GM12864 (cell line): Measurements from ENCODE around the gene NBAS.
"Not testable (repeated sequence)": the region's sequence is repeated elsewhere in the genome, so short reads cannot be mapped to it uniquely, and the experiment has no call there.

ENCODE experiments used
- DNase-seq: peaks from one replicate; pipeline ENCODE4 v3.0.0-alpha.2; 2011; ENCODE audit warnings: low read depth
- H3K4me3 ChIP-seq: 2 replicates; pipeline ENCODE4 v1.5.1; 2011; ENCODE audit warnings: mild to moderate bottlenecking, low read depth, low read length, control low read depth
- TF ChIP-seq, protein P1 (sequence below): IDR thresholded peaks from 2 replicates; pipeline ENCODE4 v1.5.1; 2011; ENCODE audit warnings: low read depth, mild to moderate bottlenecking, moderate library complexity, low read length, control low read depth, inconsistent platforms; ENCODE audit errors: missing control alignments

The NBAS gene

DNA sequence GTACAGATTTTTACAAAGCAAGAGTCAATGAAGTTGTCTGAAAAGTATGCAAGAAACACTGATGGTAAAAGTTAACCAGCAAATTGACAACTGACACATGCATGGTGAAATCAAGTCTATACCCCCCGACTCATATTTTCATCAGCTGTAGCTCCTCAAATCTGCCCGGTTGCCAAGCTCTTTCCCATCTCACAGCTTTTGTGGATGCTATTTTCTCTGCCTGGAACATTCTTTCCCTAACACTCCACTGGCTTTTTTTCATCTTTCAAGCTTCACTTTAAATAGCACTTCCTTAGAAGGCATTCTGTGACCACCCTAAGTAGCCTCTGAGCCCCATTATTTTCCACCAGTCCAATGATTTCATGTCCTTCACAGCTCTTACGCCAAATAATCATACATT, 18.1 kb downstream of the NBAS start:
- TF ChIP-seq, protein P1, sequence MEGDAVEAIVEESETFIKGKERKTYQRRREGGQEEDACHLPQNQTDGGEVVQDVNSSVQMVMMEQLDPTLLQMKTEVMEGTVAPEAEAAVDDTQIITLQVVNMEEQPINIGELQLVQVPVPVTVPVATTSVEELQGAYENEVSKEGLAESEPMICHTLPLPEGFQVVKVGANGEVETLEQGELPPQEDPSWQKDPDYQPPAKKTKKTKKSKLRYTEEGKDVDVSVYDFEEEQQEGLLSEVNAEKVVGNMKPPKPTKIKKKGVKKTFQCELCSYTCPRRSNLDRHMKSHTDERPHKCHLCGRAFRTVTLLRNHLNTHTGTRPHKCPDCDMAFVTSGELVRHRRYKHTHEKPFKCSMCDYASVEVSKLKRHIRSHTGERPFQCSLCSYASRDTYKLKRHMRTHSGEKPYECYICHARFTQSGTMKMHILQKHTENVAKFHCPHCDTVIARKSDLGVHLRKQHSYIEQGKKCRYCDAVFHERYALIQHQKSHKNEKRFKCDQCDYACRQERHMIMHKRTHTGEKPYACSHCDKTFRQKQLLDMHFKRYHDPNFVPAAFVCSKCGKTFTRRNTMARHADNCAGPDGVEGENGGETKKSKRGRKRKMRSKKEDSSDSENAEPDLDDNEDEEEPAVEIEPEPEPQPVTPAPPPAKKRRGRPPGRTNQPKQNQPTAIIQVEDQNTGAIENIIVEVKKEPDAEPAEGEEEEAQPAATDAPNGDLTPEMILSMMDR: no peak
- no peak for DNase-seq
- H3K4me3 ChIP-seq: no peak overlapping the region

DNA sequence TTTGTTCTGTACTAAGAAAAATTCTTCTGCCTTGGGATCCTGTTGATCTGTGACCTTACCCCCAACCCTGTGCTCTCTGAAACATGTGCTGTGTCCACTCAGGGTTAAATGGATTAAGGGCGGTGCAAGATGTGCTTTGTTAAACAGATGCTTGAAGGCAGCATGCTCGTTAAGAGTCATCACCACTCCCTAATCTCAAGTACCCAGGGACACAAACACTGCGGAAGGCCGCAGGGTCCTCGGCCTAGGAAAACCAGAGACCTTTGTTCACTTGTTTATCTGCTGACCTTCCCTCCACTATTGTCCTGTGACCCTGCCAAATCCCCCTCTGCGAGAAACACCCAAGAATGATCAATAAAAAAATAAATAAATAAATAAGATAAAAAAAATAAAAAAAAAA, 18.9 kb downstream of the NBAS start:
- H3K4me3 ChIP-seq, DNase-seq: not testable (repeated sequence)

DNA sequence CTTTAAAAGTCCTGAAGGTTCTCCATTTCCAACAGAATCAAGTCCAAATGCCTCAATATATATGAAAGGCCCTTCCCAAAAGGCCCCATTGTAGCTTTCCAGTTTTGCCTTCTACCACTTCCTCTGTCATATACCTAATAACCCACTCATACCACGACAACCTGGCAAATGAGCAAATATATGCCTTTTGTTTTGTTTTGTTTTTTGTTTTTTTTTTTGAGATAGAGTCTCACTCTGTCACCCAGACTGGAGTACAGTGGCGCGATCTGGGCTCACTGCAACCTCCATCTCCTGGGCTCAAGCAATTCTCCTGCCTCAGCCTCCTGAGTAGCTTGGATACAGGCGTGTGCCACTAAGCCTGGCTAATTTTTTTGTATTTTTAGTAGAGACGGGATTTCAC, 20.6 kb downstream of the NBAS start:
- H3K4me3 ChIP-seq, DNase-seq: not testable (repeated sequence)

DNA sequence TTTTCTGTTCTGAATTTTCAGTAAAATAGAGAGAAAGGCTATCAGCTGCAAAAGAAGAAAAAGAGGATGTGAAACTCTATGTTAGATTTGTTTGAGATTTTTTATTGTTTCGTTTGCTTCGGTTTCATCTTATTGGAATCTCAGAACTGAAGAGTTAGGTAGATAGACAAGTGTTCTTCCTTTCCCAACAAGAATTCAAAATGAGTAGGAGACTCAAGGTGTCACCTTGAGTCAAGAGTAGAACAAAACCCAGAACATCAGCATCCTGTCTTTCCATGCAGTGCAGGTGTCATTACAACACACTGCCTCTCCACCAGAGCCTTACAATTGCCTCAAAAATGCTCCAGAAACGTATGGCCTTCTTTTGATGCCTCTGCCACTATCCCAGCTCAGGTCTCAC, 21.1 kb downstream of the NBAS start:
- TF ChIP-seq, protein P1: no peak
- DNase-seq: no peak
- H3K4me3 ChIP-seq: no peak overlapping the region

DNA sequence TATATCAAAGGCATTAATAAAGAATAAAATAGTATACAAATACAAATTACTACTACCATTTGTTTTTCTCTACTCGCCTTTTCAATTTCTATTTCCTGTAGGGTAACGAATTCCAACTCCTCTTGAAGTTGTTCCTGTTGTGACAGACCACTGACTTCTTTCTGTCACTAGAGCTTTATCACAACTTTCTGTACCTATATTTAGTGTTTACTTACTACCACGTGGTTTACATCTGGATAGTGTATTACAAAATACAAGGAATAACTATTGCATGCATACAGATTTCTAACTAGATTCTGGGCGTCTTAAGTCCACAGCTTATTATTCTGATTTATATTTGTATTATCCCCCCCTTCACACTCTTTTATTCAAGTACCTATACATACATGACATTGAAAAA, 22.3 kb downstream of the NBAS start:
- no peak for DNase-seq
- no peak overlapping the region for H3K4me3 ChIP-seq
- TF ChIP-seq, protein P1: no peak

DNA sequence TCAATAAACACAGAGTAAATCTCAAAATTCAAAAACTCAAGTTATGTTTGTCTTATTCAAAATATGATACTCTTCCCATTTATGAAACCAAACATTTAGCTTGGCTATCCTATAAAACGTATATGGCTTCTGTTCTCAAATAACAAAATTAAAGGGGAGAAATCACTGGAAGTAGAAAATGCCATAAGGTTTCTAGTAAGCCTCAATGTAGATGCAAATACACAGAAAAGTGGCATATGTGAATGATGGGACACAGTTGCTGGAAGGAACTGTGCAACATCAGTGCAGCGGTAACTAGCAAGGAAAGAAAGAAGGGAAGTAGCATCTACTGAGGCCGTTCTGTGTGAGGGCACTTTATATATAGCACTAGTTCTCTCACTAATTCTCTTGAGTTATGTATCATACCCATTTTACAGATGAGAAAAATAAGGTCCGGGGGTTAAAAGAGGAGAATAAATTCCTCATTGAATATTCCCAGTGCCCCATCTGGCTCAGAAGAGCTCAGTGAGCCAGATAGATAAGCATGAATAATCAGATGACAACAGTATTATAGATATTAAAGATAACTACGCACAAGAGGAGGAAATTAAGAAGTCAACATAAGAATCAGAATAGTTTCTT, 27.2 kb downstream of the NBAS start:
- DNase-seq: no peak
- no peak overlapping the region for H3K4me3 ChIP-seq
- TF ChIP-seq, protein P1: no peak

DNA sequence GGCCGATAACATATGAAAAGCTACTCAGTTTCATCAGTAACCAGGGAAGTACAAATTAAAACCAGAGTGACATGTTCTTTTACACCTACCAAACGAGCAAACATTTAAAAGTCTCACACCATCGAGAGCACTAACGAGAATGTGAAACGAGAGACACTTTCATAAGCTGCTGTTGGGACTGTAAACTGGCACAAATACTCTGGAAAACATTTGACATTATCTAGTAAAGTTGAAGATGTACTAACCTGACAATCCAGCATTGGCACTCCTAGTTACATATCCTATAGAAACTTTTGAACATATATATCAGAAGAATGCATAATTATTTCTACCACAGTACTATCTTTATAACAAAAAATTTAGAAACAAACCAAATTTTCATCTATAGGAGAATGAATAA, 28.1 kb downstream of the NBAS start:
- H3K4me3 ChIP-seq: no peak overlapping the region
- no peak for DNase-seq
- TF ChIP-seq, protein P1: no peak

DNA sequence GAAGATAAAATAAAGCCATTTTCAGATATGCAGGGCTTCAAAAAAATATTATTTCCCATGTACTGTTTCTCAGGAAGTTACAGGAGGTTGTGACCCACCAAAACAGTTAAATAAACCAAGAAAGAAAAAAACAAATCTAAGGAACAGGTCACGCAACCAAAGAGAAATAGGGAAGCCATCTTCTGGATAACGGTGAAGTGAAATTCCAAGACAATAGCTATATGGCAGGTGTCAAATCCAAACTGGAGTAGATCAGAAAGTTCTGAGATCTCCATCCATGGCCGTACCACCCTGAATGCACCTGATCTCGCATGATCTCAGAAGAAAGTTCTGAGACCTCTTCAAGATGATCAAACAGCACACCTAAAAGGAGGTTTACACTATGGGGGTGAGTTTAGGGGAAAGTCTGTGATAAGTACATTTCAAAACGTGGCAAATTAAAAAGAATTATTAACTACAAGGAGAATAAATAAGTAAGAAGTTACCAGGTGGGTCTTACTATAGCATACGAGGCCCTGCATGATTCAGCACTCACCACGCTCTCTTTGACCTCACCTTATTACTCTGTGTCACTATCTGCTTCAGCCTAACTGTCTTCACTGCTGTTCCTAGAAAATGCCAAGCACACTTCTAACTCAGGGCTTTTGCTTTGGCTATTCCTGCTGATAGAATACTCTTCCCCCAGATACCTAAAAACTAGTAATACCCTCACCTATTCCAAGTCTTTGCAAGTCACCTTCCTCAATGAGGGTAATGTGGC, 29.9 kb downstream of the NBAS start:
- TF ChIP-seq, protein P1: no peak
- DNase-seq: no peak
- H3K4me3 ChIP-seq: no peak overlapping the region
